GM19467 (cell line): ENCODE measurements around the gene TRMT5.

ENCODE experiments used
- ATAC-seq: cut with Tn5 transposase; IDR thresholded peaks from one replicate; pipeline ENCODE4 v1.9.1; 2021; ENCODE audit warnings: mild to moderate bottlenecking, moderate library complexity; ENCODE audit not compliant: unreplicated experiment

Gene TRMT5, protein sequence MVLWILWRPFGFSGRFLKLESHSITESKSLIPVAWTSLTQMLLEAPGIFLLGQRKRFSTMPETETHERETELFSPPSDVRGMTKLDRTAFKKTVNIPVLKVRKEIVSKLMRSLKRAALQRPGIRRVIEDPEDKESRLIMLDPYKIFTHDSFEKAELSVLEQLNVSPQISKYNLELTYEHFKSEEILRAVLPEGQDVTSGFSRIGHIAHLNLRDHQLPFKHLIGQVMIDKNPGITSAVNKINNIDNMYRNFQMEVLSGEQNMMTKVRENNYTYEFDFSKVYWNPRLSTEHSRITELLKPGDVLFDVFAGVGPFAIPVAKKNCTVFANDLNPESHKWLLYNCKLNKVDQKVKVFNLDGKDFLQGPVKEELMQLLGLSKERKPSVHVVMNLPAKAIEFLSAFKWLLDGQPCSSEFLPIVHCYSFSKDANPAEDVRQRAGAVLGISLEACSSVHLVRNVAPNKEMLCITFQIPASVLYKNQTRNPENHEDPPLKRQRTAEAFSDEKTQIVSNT

DNA sequence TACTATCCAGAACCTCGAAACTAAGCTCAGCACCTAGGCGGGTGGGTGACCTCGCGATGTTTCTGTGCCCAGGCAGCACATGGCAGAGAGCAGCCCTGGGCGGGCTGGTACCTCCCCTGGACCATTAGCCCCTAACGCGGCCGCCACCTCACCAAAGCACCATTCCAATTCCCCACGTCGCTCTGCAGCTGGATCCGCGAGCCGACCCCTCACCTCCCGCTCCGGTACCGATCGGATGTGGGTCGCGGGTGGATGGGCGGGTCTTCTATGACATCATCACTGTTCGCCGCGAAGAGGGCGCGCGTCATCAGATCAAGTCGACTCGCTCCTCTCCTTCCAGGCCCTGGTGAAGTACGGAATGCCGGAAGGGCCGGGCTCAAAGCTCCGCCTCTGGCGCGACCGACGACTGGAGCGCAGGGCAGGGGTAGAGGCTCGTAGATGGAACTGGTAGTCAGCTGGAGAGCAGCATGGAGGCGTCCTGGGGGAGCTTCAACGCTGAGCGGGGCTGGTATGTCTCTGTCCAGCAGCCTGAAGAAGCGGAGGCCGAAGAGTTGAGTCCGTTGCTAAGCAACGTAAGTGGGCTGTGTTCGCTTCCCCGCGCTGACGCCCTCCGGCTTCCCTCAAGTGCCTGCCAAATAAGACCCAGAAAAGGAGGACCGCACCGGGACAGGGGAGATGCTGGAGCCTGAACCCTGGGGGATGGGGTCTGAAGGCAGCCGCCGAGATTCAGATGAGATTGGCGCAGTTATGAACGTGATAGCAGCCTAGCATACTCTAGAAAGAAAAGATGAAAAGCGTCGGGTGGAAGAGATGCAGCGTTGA lies at the start of gene TRMT5, which contains the start of gene SLC38A6:
Gene TRMT5 (minus strand): TSS at position 269 of the 822 bp plus-strand sequence. CDS start 106 bp downstream, at position 163.
Gene SLC38A6 (plus strand): TSS at position 435 of the 822 bp plus-strand sequence. CDS start 33 bp downstream, at position 468.
- peak; percentile 83 for ATAC-seq

DNA sequence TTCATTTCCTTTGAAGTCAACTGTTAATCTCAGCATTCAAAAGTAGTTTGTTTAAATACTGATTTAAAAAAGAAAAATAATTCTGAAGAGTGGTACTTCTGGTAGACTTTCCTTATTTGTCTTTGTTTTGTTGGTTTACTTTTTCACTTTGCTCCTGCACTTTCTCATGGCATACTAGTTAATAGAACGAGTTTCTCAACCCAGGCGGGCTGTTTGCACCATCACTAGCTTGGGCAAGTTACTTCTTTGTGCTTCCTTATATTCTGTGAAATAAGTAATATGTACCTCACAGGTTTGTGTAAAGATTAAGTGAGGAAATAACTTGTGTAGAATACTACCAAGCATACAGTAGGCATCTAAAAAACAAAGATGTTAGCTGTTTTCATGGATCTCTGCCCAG lies 45.6 kb upstream of the TRMT5 start:
- ATAC-seq = no peak

DNA sequence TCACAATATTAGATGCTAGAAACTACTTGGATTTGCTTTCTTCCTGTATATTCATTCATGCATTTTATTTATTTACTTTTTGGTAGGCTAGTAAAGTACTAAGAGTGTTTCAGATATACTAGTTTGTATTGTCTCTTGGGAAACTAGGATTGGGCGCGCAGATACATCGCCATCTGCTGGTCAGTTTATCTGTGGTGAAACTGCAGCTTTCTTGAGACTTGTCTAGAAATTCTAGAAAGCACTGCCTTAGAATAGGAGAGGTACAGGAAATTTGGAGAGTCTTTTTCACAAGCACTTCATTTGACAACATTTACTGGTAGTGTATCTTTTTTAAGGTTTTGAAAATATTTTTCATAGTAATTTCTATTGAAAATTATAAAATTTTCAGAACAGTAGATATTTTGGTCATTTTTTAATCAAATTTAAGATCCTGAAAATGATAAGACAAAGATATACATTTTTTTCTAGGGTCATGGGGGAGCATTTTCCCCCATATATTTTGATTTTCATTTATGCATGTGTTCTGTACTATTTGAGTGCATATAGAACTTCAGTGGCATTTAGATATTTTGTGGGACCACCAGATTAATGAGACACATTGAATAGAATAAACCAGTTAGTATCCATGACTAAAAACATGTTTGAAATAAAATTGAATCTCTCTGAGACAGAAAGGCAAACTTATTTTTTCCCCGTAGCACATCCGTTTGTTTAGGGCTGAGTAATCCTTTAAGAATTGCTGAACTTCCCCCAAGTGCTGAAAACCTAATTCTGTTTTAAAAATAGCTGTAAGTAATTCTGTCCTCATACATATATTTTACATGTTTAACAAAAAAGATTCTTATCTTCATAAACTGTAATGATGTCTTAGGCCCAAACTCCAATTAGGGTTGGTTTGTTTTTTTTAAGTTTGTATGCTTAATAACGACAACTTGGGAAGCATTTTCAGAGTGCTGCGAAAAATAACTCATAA lies 44.7 kb upstream of the TRMT5 start:
- peak; percentile 58 for ATAC-seq

DNA sequence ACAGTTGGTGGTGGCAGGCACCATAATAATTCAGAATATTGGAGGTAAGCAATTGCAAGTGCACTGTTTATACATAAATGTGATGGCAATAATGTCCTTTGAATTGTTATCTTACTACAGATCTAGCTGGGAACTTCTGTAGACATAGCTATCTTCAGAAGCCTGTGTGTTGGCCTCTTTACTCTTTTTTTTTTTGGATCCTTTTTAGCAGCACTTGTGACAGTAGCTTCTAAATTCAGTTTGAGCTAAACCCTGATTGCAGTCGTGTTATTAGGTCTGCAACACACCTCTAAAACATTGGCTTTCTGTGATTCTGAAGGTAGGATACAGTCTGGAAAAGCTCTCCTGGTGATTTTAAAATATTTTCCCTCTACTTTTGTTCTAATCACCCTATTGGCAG lies 38.7 kb upstream of the TRMT5 start:
- ATAC-seq = no peak

DNA sequence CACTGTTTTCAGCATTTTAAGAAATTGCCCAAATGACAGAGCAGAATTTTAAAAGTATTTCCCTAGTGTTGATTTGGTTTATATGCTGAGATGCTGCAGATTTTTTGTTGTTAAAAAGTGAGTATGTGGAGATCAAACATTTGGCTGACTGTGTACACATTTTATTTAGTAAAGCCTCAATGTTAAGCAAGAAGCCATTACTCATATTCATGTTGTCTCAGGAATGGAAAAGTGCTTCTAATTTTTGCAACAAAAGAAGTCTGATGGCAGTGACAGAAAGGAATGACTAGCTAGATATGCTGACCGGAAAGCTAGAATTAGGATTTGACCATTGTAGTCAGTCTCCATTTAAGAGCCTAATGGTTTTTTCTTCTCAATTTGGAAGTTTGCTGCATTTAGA lies 22.7 kb upstream of the TRMT5 start:
- ATAC-seq = no peak

DNA sequence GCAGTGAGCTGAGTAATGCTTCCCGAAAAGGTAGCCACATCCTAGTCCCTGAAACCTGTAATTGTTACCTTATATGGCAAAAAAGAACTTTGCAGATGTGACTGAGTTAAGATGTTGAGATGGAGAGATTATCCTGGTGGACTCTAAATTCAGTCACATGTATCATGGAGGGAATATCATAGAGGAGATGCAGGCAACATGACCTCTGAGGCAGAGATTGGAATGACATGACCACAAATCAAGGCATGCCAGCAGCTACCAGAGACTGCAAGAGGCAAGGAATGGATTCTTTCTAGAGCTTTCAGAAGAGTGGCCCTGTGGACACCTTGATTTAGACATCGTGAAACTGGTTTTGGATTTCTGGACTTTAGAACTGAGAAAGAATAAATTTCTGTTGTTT lies 18.7 kb upstream of the TRMT5 start:
- ATAC-seq = no peak

DNA sequence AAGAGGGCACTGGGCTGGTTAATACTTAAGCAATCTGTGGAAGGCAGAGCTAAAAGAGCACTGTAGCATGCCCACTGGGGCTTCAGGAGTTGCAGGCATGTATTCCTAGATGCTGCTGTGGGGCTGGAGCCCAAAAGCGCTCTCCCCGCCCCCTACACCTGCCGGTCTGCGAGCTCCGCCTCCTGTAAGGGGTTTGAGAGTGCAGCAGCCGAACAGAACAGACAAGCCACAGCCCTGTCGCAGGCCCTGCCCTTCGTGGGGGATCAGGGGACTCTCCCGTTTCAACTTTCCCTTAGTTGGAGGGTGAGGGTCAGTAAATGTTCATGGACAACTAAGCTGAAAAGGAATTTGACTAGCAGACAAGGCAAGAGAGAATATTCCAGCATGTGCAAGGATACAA lies 17.7 kb upstream of the TRMT5 start:
- no peak for ATAC-seq

DNA sequence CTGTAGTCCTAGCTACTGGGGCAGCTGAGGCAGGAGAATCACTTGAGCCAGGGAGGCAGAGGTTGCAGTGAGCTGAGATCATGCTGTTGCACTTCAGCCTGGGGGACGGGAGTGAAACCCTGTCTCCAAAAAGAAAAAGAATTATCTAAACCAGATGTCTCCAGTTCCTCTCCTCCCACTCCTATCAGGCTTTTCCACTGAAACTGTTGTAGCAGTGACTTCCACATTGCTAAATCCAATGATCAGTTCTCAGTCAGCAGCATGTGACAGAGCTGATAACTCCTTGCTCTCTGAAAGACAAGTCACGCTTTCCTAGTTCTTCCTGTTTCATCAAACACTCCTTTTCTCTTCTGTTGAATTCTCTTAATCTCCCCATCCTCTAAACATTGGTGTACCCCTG lies 8.7 kb upstream of the TRMT5 start:
- no peak for ATAC-seq

DNA sequence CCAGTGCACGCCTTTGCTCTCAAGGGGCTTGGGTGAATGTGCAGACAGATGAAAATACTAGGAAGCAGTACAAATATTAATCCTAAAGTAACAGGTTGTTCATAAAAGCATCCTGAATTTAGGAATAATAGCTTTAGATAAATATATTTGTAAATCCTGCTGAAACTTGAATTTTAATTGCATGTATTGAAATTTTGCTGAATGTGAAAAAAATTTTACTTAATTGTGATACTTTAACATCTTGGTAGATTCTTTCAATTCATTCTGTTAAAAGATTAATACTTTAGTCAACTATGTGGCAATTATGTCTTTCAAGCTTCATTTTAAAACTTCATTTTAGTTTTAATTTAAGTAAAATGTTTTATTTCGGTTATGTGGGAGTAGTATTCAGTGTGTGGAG lies 5.6 kb upstream of the TRMT5 start:
- no peak for ATAC-seq

DNA sequence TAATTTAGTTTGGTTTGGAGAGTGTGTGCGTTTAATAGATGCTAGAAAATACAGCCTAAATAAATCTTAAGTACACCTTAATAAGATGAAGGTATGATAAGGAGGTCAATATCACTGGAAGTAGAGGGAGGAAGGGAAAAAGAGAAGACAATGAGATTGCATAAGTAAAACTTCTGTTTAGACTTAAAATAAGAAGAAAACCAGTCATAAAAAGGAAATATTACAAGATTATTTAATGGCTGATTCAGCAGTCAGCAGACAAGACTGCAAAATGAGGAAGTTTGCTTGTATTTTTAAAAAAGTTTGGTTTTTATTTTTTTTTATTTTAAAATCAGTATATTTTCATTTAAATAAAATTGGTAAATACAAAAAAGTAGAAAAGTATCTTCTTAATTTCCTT lies 3.3 kb upstream of the TRMT5 start:
- ATAC-seq = no peak

DNA sequence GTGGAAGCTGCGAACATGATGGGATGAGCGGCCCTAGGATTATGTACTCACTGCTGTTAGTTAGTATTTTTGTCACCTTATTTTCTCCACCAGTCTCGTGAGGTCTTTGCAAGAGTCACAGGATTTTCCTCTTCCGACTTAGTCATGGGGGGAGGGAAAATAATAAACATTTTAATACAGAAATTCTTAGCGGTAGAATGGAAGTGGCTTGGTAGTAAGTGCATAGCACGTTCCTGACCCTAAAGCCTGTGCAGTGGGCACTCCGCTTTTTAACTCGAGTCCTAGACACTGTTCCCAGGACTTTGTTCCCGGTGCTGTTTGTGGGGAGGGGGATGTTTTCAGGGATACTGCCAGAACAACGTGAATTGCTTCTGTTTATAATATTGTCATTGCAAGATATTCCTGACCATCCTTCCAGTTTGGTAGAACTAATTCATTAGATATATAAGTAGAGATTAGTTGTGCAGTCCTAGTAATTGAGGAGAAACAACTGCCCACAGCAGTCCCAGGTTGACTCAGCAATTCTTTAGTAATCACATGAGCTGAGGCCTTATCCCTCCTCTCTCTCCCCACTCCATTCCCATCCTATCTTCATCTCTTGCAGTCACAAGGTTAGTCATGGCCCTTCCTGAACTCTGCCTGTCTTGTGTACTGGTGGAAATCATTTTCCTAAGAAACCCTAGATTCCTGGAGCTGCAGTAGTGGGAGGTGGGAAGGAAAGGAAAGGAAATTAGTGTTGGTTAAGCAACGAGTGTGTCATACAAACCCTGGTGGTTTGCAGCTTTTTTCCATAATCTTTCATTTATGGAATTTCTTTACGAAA lies 965 bp upstream of the TRMT5 start:
- peak; percentile 1 for ATAC-seq

DNA sequence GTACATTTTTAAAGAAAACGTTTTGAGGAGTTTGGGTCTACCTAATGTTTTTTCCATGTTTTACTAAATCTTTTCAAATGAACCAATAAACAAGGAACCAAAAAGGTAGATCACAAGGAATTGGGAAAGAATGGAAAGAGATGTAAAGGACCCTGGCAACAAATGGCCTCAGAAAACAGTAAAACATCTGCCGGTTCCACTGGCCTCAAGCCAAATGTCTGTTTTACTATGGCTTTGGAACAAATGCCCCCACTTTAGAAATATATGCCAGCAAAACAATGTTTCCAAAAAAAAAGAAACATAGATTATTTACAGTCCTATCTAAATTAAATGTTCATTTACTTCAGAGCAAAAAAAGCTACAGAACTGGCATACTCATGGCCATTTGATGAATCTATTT lies 3.0 kb downstream of the TRMT5 start:
- ATAC-seq = no peak

DNA sequence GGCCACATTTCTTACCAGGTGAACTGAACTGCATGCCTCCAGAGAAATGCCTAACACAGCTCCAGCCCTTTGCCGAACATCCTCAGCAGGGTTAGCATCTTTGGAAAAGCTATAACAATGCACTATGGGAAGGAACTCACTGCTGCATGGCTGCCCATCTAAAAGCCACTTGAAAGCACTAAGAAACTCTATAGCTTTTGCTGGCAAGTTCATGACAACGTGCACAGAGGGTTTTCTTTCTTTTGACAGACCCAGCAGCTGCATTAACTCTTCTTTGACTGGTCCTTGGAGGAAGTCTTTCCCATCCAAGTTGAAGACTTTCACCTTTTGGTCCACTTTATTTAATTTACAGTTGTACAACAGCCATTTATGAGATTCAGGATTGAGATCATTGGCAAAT lies 5.3 kb downstream of the TRMT5 start:
- ATAC-seq = no peak

DNA sequence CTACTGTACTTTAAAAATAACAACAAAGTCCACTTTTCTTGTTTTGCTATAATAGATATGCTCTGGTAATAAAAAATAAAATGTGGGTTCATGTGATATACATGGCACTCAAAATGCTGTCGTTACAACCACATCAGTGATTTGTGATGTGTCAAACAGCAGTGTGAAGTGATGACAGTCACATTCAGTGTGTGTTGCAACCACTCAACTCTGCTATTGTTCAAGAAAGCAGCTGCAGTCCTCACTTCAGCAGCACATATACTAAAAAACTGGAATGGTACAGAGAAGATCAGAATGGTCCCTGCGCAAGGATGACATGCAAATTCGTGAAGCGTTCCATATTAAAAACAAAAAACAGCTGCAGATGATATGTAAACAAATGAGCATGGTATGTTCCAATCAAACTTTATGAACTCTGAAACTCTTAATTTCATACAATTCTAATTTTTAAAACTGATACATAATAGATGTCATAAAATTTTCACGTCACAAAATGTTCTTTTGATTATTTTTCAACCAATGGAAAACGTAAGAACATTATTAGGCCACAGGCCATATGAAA lies 6.7 kb downstream of the TRMT5 start:
- ATAC-seq = no peak

DNA sequence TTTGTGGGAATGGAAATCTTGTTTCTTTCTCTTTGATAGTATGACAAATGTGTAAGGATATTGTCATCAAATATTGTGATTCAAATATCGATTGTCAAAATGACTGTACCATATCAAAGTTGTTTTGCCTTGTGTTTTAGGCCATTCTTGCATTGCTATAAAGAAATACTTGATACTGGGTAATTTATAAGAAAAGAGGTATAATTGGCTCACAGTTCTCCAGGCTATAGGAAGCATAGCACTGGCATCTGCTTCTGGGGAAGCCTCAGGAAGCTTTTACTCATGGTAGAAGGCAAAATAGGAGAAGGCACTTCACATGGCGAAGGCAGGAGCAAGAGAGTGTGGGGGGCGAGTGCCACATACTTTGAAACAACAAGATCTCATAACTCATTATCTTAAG lies 7.8 kb downstream of the TRMT5 start:
- ATAC-seq = no peak

DNA sequence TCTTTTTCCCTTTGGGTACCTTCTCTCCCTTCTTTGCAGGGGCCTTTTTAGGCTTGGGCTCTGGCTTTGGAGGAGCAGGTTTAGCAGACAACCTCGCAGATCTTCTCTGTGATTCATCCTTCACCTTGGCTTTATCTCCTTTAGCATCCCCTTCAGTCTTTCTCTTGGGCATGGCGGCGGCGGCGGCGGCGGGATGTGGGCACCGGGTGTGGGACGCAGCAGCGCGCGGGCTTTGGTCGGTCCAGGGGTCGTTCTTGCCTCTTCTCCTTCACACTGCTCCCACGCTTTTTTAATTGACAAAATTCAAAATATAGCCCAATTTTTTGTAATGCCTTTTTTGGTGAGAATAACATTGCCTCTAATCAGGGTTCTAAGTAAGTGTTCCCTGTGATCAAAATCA lies 8.6 kb downstream of the TRMT5 start:
- ATAC-seq = no peak

DNA sequence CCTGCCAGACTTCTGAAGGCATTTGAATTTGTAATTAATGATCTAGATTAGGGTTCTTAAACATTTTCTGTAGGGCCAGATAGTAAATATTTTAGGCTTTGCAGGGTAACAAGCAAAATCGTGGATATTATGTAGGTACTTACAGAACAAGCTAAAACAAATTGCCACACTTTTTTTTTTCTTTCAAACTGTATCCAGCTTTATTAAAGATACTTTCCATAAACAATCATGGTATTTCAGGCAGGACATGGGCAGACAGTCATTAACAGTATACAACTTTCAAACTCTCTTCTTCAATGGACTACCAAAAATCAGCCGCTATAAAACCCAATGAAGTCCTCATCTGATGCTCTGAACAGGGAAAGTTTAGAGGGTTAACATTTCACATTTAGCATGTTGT lies 9.6 kb downstream of the TRMT5 start:
- no peak for ATAC-seq

DNA sequence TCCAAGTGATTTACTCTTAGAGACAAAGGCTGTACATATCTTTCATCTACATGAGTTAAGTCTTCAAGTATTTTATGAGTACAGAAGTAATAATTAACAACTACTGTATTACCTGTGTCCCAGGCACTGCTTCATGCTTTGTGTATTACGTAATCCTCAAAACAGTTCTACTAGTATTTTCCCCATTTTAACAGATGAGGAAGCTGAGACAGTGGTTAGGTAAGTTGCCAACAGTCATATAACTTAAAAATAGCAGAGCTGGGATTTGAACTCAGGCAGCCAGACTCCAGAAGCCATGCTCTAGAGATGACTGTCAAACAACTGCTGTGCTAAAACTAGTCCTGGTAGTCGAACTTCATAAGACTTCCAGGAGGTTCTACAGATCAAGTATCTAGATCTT lies 10.7 kb downstream of the TRMT5 start:
- ATAC-seq = no peak

DNA sequence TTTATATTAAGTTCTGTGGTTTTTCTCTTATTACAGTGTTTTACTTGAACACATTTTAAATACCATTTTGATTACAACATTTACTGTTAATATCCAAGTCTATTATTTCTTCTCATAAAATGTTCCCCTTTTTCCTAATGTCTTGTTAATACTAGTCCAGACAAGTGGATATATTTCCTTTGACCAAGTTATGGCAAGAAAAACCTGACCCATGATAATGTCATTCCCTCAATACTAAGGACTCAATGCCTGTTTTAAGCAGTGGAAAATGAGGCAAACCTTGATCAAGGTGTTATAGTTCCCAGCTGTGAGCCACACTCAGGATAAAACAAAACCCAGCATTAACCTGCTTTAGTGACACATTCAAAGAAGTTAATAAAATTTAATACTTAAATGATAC lies 12.2 kb downstream of the TRMT5 start:
- ATAC-seq = no peak

DNA sequence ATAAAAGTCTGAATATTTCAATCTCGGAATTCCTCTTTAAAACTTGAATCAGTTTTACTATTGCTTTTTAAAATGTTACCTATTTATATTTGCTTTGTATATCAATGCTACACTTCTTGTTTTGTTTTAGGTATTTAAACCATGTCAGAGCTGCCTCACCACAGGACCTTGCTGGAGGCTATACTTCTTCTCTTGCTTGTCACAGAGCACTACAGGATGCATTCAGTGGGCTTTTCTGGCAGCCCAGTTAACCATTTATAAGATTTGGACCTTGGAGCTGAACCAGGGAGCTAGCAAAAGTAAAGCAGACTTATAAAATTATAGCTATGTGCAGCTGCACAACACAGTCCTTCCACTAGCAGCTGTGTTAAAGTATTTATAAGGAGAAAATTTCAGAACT lies 12.8 kb downstream of the TRMT5 start:
- ATAC-seq = no peak
